CD14-positive monocyte (primary cell): ENCODE results near the gene STAM. TPM values are rescaled to one million over a fixed set of nuclear protein-coding genes. Genes with fewer than 3 reads are reported as not detected.

Experiments
- DNase-seq, 3 donors: peaks; one replicate each; pipeline ENCODE4 v3.0.0-alpha.2; 2011 to 2022
- H2AFZ ChIP-seq: 2 replicates; pipeline ENCODE4 v1.6.0; 2012; ENCODE audit warnings: mild to moderate bottlenecking, low read depth, low read length, inconsistent platforms; ENCODE audit not compliant: insufficient read depth, poor library complexity, severe bottlenecking
- H3K27ac ChIP-seq, 2 donors: 1 replicate in 1 of 2; 2 replicates in 1 of 2; pipeline ENCODE4 v1.5.1; 2012 to 2013; ENCODE audit warnings: low read length in 2 of 2, control low read depth in 1 of 2, inconsistent platforms in 1 of 2, low read depth in 1 of 2, mild to moderate bottlenecking in 1 of 2
- H3K27me3 ChIP-seq, 2 donors: one replicate each; pipeline versions ENCODE4 v1.6.0 to v1.6.1; 2011 to 2013; ENCODE audit warnings: low read length in 2 of 2; ENCODE audit not compliant: control insufficient read depth in 2 of 2, insufficient read depth in 2 of 2
- H3K36me3 ChIP-seq, 2 donors: replicated peaks in 1 of 2; 1 replicate in 1 of 2; 2 replicates in 1 of 2; pipeline versions ENCODE4 v1.5.1 to v1.6.1; 2012 to 2013; ENCODE audit warnings: low read length in 2 of 2, control low read depth in 1 of 2, inconsistent platforms in 1 of 2, mild to moderate bottlenecking in 1 of 2; ENCODE audit not compliant: insufficient read depth in 2 of 2, control insufficient read depth in 1 of 2
- H3K4me1 ChIP-seq, 2 donors: 1 replicate in 1 of 2; 2 replicates in 1 of 2; pipeline versions ENCODE4 v1.5.1 to v1.6.1; 2012 to 2013; ENCODE audit warnings: low read length in 2 of 2, control low read depth in 1 of 2, inconsistent platforms in 1 of 2, mild to moderate bottlenecking in 1 of 2, moderate library complexity in 1 of 2; ENCODE audit not compliant: insufficient read depth in 2 of 2, control insufficient read depth in 1 of 2
- H3K4me2 ChIP-seq: replicated peaks from 2 replicates; pipeline ENCODE3; 2012; ENCODE audit warnings: low read length, moderate library complexity, mild to moderate bottlenecking; ENCODE audit not compliant: poor library complexity, severe bottlenecking; ENCODE audit errors: extremely low read depth
- H3K4me3 ChIP-seq, 3 experiments: fragments of 200-600 bp in 1 of 3; sonication (generic) in 1 of 3; replicated peaks in 1 of 3; 1 replicate in 2 of 3; 2 replicates in 1 of 3; pipeline ENCODE4 v1.5.1; 2011 to 2013; ENCODE audit warnings: low read length in 3 of 3, mild to moderate bottlenecking in 3 of 3, control low read depth in 2 of 3, low read depth in 2 of 3, inconsistent platforms in 1 of 3, moderate library complexity in 1 of 3
- H3K79me2 ChIP-seq: 2 replicates; pipeline ENCODE4 v1.6.0; 2012; ENCODE audit warnings: mild to moderate bottlenecking, control low read depth, inconsistent platforms, low read length, moderate library complexity; ENCODE audit not compliant: insufficient read depth
- H3K9ac ChIP-seq: 2 replicates; pipeline ENCODE4 v1.6.0; 2017; ENCODE audit warnings: low read length, mild to moderate bottlenecking; ENCODE audit not compliant: insufficient read depth, poor library complexity, severe bottlenecking
- H3K9me3 ChIP-seq, 2 donors: replicated peaks in 1 of 2; 1 replicate in 1 of 2; 2 replicates in 1 of 2; pipeline versions ENCODE4 v1.5.1 to v1.6.1; 2012 to 2013; ENCODE audit warnings: low read length in 2 of 2, control low read depth in 1 of 2; ENCODE audit not compliant: control insufficient read depth in 1 of 2, insufficient read depth in 1 of 2
- H4K20me1 ChIP-seq: 2 replicates; pipeline ENCODE4 v1.6.0; 2012; ENCODE audit warnings: mild to moderate bottlenecking, low read length, control low read depth, moderate library complexity; ENCODE audit not compliant: insufficient read depth
- H3K27ac Mint-ChIP-seq, 7 donors: one replicate each; pipeline ENCODE4 v1.8.0; 2020; ENCODE audit warnings: mild to moderate bottlenecking in 7 of 7, mixed read lengths in 7 of 7, moderate library complexity in 6 of 7, inconsistent platforms in 2 of 7
- H3K27me3 Mint-ChIP-seq, 3 donors: one replicate each; pipeline ENCODE4 v1.8.0; 2021 to 2022; ENCODE audit warnings: low read depth in 3 of 3, mild to moderate bottlenecking in 3 of 3, mixed read lengths in 3 of 3, moderate library complexity in 3 of 3, inconsistent platforms in 1 of 3
- H3K36me3 Mint-ChIP-seq, 2 donors: one replicate each; pipeline ENCODE4 v1.8.0; 2020; ENCODE audit warnings: mixed read lengths in 2 of 2, inconsistent platforms in 1 of 2, mild to moderate bottlenecking in 1 of 2
- H3K4me1 Mint-ChIP-seq: one replicate; pipeline ENCODE4 v1.8.0; 2020; ENCODE audit warnings: mild to moderate bottlenecking, mixed read lengths
- H3K4me3 Mint-ChIP-seq, 2 donors: one replicate each; pipeline ENCODE4 v1.8.0; 2020; ENCODE audit warnings: mild to moderate bottlenecking in 2 of 2, mixed read lengths in 2 of 2, moderate library complexity in 1 of 2
- H3K9me3 Mint-ChIP-seq, 7 donors: one replicate each; pipeline ENCODE4 v1.8.0; 2020 to 2022; ENCODE audit warnings: mixed read lengths in 7 of 7, mild to moderate bottlenecking in 6 of 7, moderate library complexity in 6 of 7, inconsistent platforms in 2 of 7
- CTCF ChIP-seq: fragments of 200-600 bp; IDR thresholded peaks from one replicate; pipeline ENCODE4 v1.8.0; 2022; ENCODE audit warnings: antibody characterized with exemption, mild to moderate bottlenecking
- WGBS: methylation state at CpG from one replicate; pipeline ENCODE4 v1.1.5; 2013; ENCODE audit warnings: missing lambda C conversion rate; ENCODE audit not compliant: insufficient coverage; 5-methylcytosine and 5-hydroxymethylcytosine counted together
- intact Hi-C, 2 donors: fragments of 100-400 bp; cut with micrococcal nuclease; formaldehyde crosslinking; loops; one replicate each; pipeline versions ENCODE4 v1.15.0 to v1.15.1; 2023
- polyA plus RNA-seq, 3 donors: library from polyadenylated mRNA; depleted of rRNA in 1 of 3; unstranded in 2 of 3; stranded (reverse) in 1 of 3; fragments of 300-500 nt in 2 of 3; fragments of >200 nt in 1 of 3; fragmentation: Illumina TruSeq in 2 of 3; gene quantifications; 1 replicate in 2 of 3; 2 replicates in 1 of 3; pipeline ENCODE4 v1.2.3, GENCODE V29; 2012 to 2021

STAM gene
- polyA plus RNA-seq, 3 donors, result 5.5 to 16.4 (median 5.9) TPM

GRCh38 chr10:17606547-17607040, 37.4 kb upstream of the STAM start:
- intact Hi-C loops, result loop anchor here (2.0 to 5.0 kb wide), 4 partner anchors 136 to 501 kb away; no protein-coding TSS in a partner anchor
- H3K27me3 Mint-ChIP-seq, result peaks cover 0 to 2% (median 0%) of the 10 kb centered on the region in 3 donors
- H3K27ac Mint-ChIP-seq, result no peak overlapping the region
- Histone ChIP-seq H2AFZ (no peak overlapping the region), H3K27ac (no peak overlapping the region), H3K36me3 (no peaks in the 10 kb centered on the region), H3K9ac (no peak overlapping the region), H3K4me1 (no peaks in the 10 kb centered on the region), H3K79me2 (no peaks in the 10 kb centered on the region), H3K4me3 (no peak overlapping the region), H3K9me3 (no peaks in the 10 kb centered on the region), H3K4me2 (no peak overlapping the region), H3K27me3 (no peaks in the 10 kb centered on the region), H4K20me1 (no peaks in the 10 kb centered on the region)
- no peak for DNase-seq
- H3K4me3 Mint-ChIP-seq, result no peak overlapping the region
- peaks cover 5% of the 10 kb centered on the region for H3K4me1 Mint-ChIP-seq
- H3K9me3 Mint-ChIP-seq, result no peaks in the 10 kb centered on the region
- no CpG with 5 or more reads among the region's 3 CpGs for WGBS
- peaks cover 0 to 2% of the 10 kb centered on the region in 2 donors for H3K36me3 Mint-ChIP-seq
- TF ChIP-seq CTCF, result no peak

- Histone ChIP-seq H4K20me1 (no peaks in the 10 kb centered on the region), H3K4me3 (no peak overlapping the region), H3K27me3 (no peaks in the 10 kb centered on the region), H3K27ac (no peak overlapping the region), H3K4me1 (no peaks in the 10 kb centered on the region), H3K36me3 (no peaks in the 10 kb centered on the region), H2AFZ (no peak overlapping the region), H3K9ac (no peak overlapping the region), H3K9me3 (no peaks in the 10 kb centered on the region), H3K4me2 (no peak overlapping the region), H3K79me2 (no peaks in the 10 kb centered on the region)
- TF ChIP-seq CTCF, result no peak
- Mint-ChIP-seq H3K27ac (no peak overlapping the region), H3K36me3 (peaks cover 0 to 2% of the 10 kb centered on the region in 2 donors), H3K4me3 (no peak overlapping the region), H3K9me3 (no peaks in the 10 kb centered on the region), H3K27me3 (peaks cover 0 to 2% (median 0%) of the 10 kb centered on the region in 3 donors), H3K4me1 (peaks cover 5% of the 10 kb centered on the region)
- no peak for DNase-seq
- WGBS, result 90% methylated on average over 1 of the region's 2 CpGs
- intact Hi-C loops, result loop anchor here (2.0 to 5.0 kb wide), 4 partner anchors 135 to 500 kb away; no protein-coding TSS in a partner anchor
Measured at GRCh38 chr10:17607060-17607459, 36.9 kb upstream of the STAM start.
